HCT116 (cell line): ENCODE measurements around the gene PUM1. TPM values are rescaled to one million over a fixed set of nuclear protein-coding genes. Genes with fewer than 3 reads are reported as not detected.

Experiments used
- ATAC-seq: fragments of 200-7000 bp; cut with Tn5 transposase; 2 replicates; pipeline ENCODE4 v1.9.1; 2020; ENCODE audit warnings: mild to moderate bottlenecking, moderate library complexity
- BruUV-seq: library from RNA; stranded (reverse); fragments of 400-500 nt; replicated peaks from 2 replicates; lab custom pipeline; 2021; lab: Mats Ljungman, UMichigan
- CTCF ChIA-PET: fragments of 300-600 bp; sonication (Branson Sonifier 250); formaldehyde crosslinking; loops from one replicate; lab custom pipeline; 2021; ENCODE audit warnings: antibody characterized with exemption; lab: Charles Lee
- POLR2A ChIA-PET: fragments of 300-600, 350-600 bp; sonication (Branson Sonifier 250); formaldehyde crosslinking; loops from one replicate; lab custom pipeline; 2021; ENCODE audit warnings: antibody characterized with exemption; lab: Charles Lee
- RAD21 ChIA-PET, 2 experiments: fragments of 300-600 bp; sonication (Branson Sonifier 250); formaldehyde crosslinking; loops; one replicate each; lab custom pipeline; 2023; ENCODE audit warnings: low total read pairs in 2 of 2; ENCODE audit not compliant: uncharacterized antibody in 2 of 2, unreplicated experiment in 2 of 2, low non-redundant PET in 1 of 2; lab: Charles Lee
- DNase-seq: peaks from one replicate; pipeline ENCODE4 v3.0.0-alpha.2; 2010; ENCODE audit warnings: low read depth, low spot score
- H2AFZ ChIP-seq: fragments of 200-600 bp; shearing (Covaris generic), sonication (generic); 2 replicates; pipeline ENCODE4 v1.6.1; 2017; ENCODE audit warnings: low read depth, mixed run types, mixed read lengths, antibody characterized with exemption, low read length; ENCODE audit not compliant: poor library complexity, severe bottlenecking
- H3K27ac ChIP-seq: 2 replicates; pipeline ENCODE4 v1.5.1; 2012; ENCODE audit warnings: low read depth, low read length
- H3K27me3 ChIP-seq: fragments of 200-600 bp; sonication (generic); 2 replicates; pipeline ENCODE4 v1.6.1; 2016; ENCODE audit warnings: mixed run types, low read length, mixed read lengths; ENCODE audit not compliant: insufficient read depth
- H3K36me3 ChIP-seq, 2 experiments: fragments of 200-500 bp in 1 of 2; fragments of 200-600 bp in 1 of 2; sonication (Bioruptor generic) in 1 of 2; sonication (generic) in 1 of 2; 2 replicates each; pipeline versions ENCODE4 v1.5.1 to v1.6.1; 2014 to 2016; ENCODE audit warnings: low read length in 2 of 2, inconsistent platforms in 1 of 2, mixed read lengths in 1 of 2, mixed run types in 1 of 2; ENCODE audit not compliant: insufficient read depth in 2 of 2, control insufficient read depth in 1 of 2
- H3K4me1 ChIP-seq, 2 experiments: fragments of 200-600 bp in 1 of 2; sonication (generic) in 1 of 2; 2 replicates each; pipeline versions ENCODE4 v1.5.1 to v1.6.1; 2012 to 2017; ENCODE audit warnings: low read length in 2 of 2, inconsistent platforms in 1 of 2, mild to moderate bottlenecking in 1 of 2, mixed read lengths in 1 of 2, mixed run types in 1 of 2, moderate library complexity in 1 of 2; ENCODE audit not compliant: insufficient read depth in 2 of 2, control insufficient read depth in 1 of 2
- H3K4me2 ChIP-seq: fragments of 200-600 bp; sonication (generic); 2 replicates; pipeline ENCODE4 v1.6.1; 2017; ENCODE audit warnings: mixed run types, low read length, mixed read lengths
- H3K4me3 ChIP-seq, 2 experiments: fragments of 200-600 bp in 1 of 2; sonication (generic) in 1 of 2; replicated peaks in 1 of 2; 2 replicates each; pipeline ENCODE4 v1.5.1; 2011 to 2016; ENCODE audit warnings: low read length in 2 of 2, control low read depth in 1 of 2, low read depth in 1 of 2, mild to moderate bottlenecking in 1 of 2, mixed read lengths in 1 of 2, mixed run types in 1 of 2
- H3K79me2 ChIP-seq: fragments of 200-600 bp; sonication (generic); 2 replicates; pipeline ENCODE4 v1.6.1; 2017; ENCODE audit warnings: mild to moderate bottlenecking, mixed run types, low read length, moderate library complexity, mixed read lengths; ENCODE audit not compliant: insufficient read depth
- H3K9ac ChIP-seq: fragments of 200-600 bp; sonication (generic); 2 replicates; pipeline ENCODE4 v1.6.1; 2016; ENCODE audit warnings: low read length, mixed read lengths
- H3K9me2 ChIP-seq: fragments of 200-600 bp; sonication (generic), shearing (Covaris generic); 2 replicates; pipeline ENCODE4 v1.6.1; 2017; ENCODE audit warnings: mixed run types, mild to moderate bottlenecking, moderate library complexity; ENCODE audit not compliant: insufficient read depth
- H3K9me3 ChIP-seq, 2 experiments: fragments of 200-500 bp in 1 of 2; fragments of 200-600 bp in 1 of 2; sonication (Bioruptor generic) in 1 of 2; sonication (generic) in 1 of 2; 2 replicates each; pipeline ENCODE4 v1.6.1; 2014 to 2017; ENCODE audit warnings: low read length in 2 of 2, mixed read lengths in 2 of 2, inconsistent platforms in 1 of 2, low read depth in 1 of 2, mild to moderate bottlenecking in 1 of 2, mixed run types in 1 of 2, moderate library complexity in 1 of 2; ENCODE audit not compliant: control insufficient read depth in 1 of 2, insufficient read depth in 1 of 2
- H4K20me1 ChIP-seq: fragments of 200-600 bp; sonication (generic), shearing (Covaris generic); 2 replicates; pipeline ENCODE4 v1.6.1; 2017; ENCODE audit warnings: mixed run types, mild to moderate bottlenecking, moderate library complexity; ENCODE audit not compliant: insufficient read depth
- CBX3 ChIP-seq: IDR thresholded peaks from 2 replicates; pipeline ENCODE4 v1.6.1; 2012; ENCODE audit warnings: low read depth
- EZH2phosphoT487 ChIP-seq: fragments of 200-600 bp; IDR thresholded peaks from 2 replicates; pipeline ENCODE4 v1.6.1; 2018; ENCODE audit warnings: antibody characterized with exemption, borderline replicate concordance
- FOSL1 ChIP-seq: IDR thresholded peaks from 2 replicates; pipeline ENCODE4 v1.6.1; 2012; ENCODE audit warnings: low read depth
- POLR2AphosphoS5 ChIP-seq: IDR thresholded peaks from 2 replicates; pipeline ENCODE4 v1.6.1; 2011; ENCODE audit warnings: mild to moderate bottlenecking, low read depth, low read length, moderate library complexity
- RAD21 ChIP-seq: IDR thresholded peaks from 2 replicates; pipeline ENCODE4 v1.6.1; 2012; ENCODE audit warnings: low read depth, mild to moderate bottlenecking
- REST ChIP-seq: IDR thresholded peaks from 2 replicates; pipeline ENCODE4 v1.6.1; 2012; ENCODE audit warnings: low read depth
- SIN3A ChIP-seq: IDR thresholded peaks from 2 replicates; pipeline ENCODE4 v1.6.1; 2012; ENCODE audit warnings: low read depth
- SRF ChIP-seq: IDR thresholded peaks from 2 replicates; pipeline ENCODE4 v1.6.1; 2012; ENCODE audit warnings: low read depth
- YY1 ChIP-seq: IDR thresholded peaks from 2 replicates; pipeline ENCODE4 v1.6.1; 2011; ENCODE audit warnings: low read length, low read depth, moderate library complexity, mild to moderate bottlenecking; ENCODE audit not compliant: insufficient replicate concordance; ENCODE audit errors: extremely low read depth
- ZNF274 ChIP-seq: fragments of 200-500 bp; sonication (Bioruptor generic); IDR thresholded peaks from 2 replicates; pipeline ENCODE4 v1.6.1; 2014; ENCODE audit warnings: mild to moderate bottlenecking, low read depth, low read length, inconsistent platforms
- intact Hi-C: fragments of 100-400 bp; cut with micrococcal nuclease; formaldehyde crosslinking; loops from 2 replicates; pipeline ENCODE4 v1.10.0; 2022
- total RNA-seq: library from RNA; stranded (reverse); gene quantifications from one replicate; pipeline ENCODE4 v1.2.1, GENCODE V29; 2021; ENCODE audit not compliant: unreplicated experiment

PUM1 gene
- total RNA-seq, 1 experiment from 2014 or later: 113 TPM

- no peak for DNase-seq
- Histone ChIP-seq H3K9me2 (no peaks in the 10 kb centered on the region), H3K4me3 (no peak overlapping the region), H3K27ac (no peak overlapping the region), H3K9ac (no peak overlapping the region), H3K4me2 (no peak overlapping the region), H3K36me3 (peaks cover 3 to 4% of the 10 kb centered on the region in 2 experiments; a peak in 1 of 4 replicates), H4K20me1 (peaks cover 68% of the 10 kb centered on the region), H2AFZ (no peak overlapping the region)
- ChIA-PET CTCF (no interaction called here), POLR2A (interaction anchor here (1.9 kb wide), 1 partner anchor 12 kb away, joined by 4 read pairs; no protein-coding TSS in a partner anchor)
- intact Hi-C loops: no loop called here
- TF ChIP-seq REST (no peak), SRF (no peak), EZH2phosphoT487 (no peak), POLR2AphosphoS5 (no peak), CBX3 (no peak), FOSL1 (no peak), SIN3A (no peak), ZNF274 (no peak), YY1 (no peak), RAD21 (no peak)
- TF ChIP-seq, all 23 proteins: peak for 0
- Histone ChIP-seq H3K9me3 (no peaks in the 10 kb centered on the region), H3K27me3 (no peaks in the 10 kb centered on the region), H3K4me1 (peaks cover 0 to 12% of the 10 kb centered on the region in 2 experiments; a peak in 1 of 4 replicates), H3K79me2 (peaks cover 99% of the 10 kb centered on the region)
- BruUV-seq: no TSS peak
- RAD21 ChIA-PET: no interaction called here
- no peak for ATAC-seq
Measured at GRCh38 chr1:31036749-31037500, 28.6 kb downstream of the PUM1 start.
